GM18526 (cell line): ENCODE measurements around the gene ACVR2B.

Source experiments
- POLR2A ChIP-seq: IDR thresholded peaks from 3 replicates; pipeline ENCODE4 v1.6.1; 2011; ENCODE audit not compliant: insufficient read length; ENCODE audit errors: extremely low read depth

The ACVR2B gene

DNA sequence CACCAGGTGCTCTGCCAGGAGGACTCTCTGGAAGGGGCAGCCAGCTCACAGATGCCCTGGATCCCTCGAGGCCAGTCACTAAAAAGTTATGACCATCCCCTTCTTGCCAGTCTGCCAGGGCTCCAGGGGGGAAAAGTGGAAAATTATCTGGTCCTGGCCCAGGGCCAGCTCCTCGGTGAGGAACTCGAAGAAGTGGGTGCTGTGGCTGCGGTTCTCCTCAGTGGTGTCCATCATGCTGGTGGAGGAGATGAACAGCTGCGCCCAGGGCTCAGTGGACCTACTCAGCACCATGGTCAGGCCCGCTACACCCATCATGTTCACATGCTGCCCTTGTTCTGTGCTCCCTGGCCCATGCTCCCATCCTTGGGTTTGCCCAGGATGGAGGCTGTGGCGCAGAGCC lies 61.7 kb downstream of the ACVR2B start:
- no peak for TF ChIP-seq POLR2A

GRCh38 chr3:38516669-38517068 lies 63.0 kb downstream of the ACVR2B start:
- no peak for TF ChIP-seq POLR2A

GRCh38 chr3:38519000-38519399 lies 65.3 kb downstream of the ACVR2B start:
- TF ChIP-seq POLR2A = no peak

DNA sequence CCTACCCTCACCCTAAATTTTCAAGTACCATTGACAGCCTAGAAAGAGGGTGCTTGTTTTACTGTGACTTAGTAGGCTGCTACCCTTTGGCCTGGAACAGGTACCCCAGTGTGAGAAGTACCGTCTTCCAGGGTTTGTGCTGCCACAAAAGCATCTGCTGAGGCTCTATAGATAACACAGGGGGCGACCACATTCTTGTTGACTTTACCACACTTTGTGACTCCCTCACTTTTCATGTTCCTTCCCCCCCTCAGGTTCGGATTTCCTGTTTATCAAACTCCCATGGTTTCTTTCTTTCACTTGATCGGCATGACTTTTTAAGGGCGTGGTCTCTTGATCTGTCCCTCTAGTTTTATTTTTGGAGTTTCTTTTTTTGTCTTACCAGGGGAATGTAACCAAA lies 66.0 kb downstream of the ACVR2B start:
- no peak for TF ChIP-seq POLR2A

- TF ChIP-seq POLR2A = no peak
Observed at GRCh38 chr3:38521391-38521987, 67.8 kb downstream of the ACVR2B start.

GRCh38 chr3:38522002-38522401 lies 68.3 kb downstream of the ACVR2B start:
- no peak for TF ChIP-seq POLR2A

DNA sequence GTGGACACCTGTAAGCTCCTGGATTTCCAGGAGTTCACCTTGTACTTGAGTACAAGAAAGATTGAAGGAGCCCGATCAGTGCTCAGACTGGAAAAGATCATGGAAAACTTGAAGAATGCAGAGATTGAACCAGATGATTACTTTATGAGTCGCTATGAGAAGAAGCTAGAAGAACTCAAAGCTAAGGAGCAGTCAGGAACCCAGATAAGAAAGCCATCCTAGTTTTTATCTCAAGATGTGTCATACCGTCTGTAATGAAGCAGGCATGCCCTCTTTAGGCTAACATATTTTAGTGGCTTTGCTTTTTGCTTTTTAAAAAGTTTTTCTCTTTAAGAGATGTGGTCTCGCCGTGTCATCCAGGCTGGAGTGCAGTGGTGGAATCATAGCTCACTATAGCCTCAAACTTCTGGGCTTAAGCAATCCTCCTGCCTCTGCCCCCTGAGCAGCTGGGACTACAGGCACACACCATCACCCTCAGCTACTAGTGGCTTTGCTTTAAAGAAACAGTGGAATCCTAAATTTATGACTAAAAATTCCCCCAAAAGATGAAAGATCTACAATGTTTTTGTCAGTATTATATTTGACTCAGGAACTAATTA lies 70.5 kb downstream of the ACVR2B start:
- TF ChIP-seq POLR2A = no peak

GRCh38 chr3:38526792-38527191 lies 73.1 kb downstream of the ACVR2B start:
- TF ChIP-seq POLR2A = no peak

DNA sequence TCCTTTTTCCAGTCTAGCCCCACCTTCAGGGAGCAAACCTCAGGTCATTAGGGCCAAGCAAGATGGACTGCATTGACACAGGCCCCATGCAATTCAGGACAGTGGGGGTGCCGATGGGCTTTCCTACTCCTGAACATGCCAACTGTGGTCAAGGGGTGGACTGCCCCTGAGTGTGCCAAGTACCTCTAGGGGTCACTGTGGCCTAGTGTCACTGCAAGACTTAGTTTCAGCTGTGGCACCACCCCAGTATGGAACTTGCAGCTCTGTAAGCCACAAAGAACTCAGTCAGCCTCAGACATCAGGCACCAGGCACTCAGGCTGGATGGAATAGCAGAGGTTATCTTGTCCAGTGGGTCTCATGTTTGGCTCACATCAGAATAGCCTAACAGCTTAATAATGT lies 74.8 kb downstream of the ACVR2B start:
- TF ChIP-seq POLR2A = no peak

- TF ChIP-seq POLR2A = no peak
Observed at GRCh38 chr3:38532529-38532928, 78.8 kb downstream of the ACVR2B start.

GRCh38 chr3:38533285-38533976 lies 79.7 kb downstream of the ACVR2B start:
- no peak for TF ChIP-seq POLR2A

GRCh38 chr3:38534180-38534579 lies 80.5 kb downstream of the ACVR2B start:
- no peak for TF ChIP-seq POLR2A

GRCh38 chr3:38534604-38535003 lies 80.9 kb downstream of the ACVR2B start:
- no peak for TF ChIP-seq POLR2A

GRCh38 chr3:38536671-38537070 lies 83.0 kb downstream of the ACVR2B start:
- TF ChIP-seq POLR2A = no peak

DNA sequence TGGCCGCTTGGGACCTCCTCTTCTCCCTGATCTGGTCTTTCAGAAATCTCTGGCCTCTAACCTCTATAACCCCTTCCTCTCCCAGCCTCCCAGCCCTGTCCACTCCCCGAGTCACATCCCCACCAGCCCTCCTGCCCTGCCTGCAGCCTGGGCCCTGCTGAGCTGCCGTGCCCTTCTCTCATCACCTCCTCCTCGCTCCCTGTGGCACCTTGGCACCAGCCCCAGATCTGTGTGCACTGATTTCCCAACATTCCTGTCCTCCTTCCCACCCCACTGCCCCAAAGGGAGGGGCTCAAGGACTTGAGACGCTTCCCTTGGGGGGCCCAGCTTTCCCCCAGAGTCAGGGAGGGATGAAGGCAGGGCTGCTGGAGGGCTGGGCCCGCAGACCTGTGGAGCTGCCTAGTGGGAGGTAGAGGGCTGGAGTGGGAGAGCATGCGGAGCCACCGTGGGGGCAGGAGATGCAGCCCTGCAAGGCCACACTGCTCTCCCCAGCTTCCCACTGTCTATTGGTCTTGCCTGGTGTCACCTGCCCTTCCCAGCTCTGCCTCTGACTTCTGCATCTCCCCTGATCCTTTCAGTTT lies 85.2 kb downstream of the ACVR2B start:
- no peak for TF ChIP-seq POLR2A

GRCh38 chr3:38541806-38542205 lies 88.1 kb downstream of the ACVR2B start:
- no peak for TF ChIP-seq POLR2A
